Epithelial cell of proximal tubule (primary cell): ENCODE data around the gene OTX1. TPM values are rescaled to one million over a fixed set of nuclear protein-coding genes. Genes with fewer than 3 reads are reported as not detected.
"Not testable (repeated sequence)": the region's sequence is repeated elsewhere in the genome, so short reads cannot be mapped to it uniquely, and the experiment has no call there.

ENCODE experiments used
- DNase-seq: peaks from one replicate; pipeline ENCODE4 v3.0.0-alpha.2; 2011; ENCODE audit warnings: low read depth
- H3K4me3 ChIP-seq: 2 replicates; pipeline ENCODE4 v1.5.1; 2011; ENCODE audit warnings: low read depth, mild to moderate bottlenecking, low read length
- total RNA-seq: library from RNA; depleted of rRNA; stranded (reverse); fragments of >200 nt; gene quantifications from 2 replicates; pipeline ENCODE4 v1.2.3, GENCODE V29; 2015
- TF ChIP-seq, protein P1 (sequence below): conservative IDR thresholded peaks from 2 replicates; pipeline ENCODE4 v1.5.1; 2012; ENCODE audit warnings: low read depth, mild to moderate bottlenecking, low read length

OTX1 gene
- total RNA-seq, 1 donor from 2014 or later = not detected

DNA sequence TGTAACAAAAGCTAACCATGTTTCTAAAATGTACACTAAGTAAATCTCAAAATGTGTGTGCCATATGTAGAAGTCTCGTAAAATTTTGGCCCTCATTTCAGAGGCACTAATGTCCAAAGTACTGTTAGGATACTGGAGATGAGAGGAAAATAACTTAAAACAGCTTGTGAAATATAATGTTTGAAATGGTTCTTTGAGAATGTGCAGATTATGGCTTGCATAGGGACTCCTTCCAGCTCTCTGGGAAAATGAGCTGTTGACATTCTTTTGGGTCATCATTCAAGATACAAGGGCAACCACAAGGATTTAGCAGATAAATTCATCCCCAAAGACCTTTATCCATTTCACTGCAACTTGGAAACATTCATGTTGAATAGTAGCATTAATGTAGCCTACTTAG lies 38.1 kb upstream of the OTX1 start:
- TF ChIP-seq, protein P1, sequence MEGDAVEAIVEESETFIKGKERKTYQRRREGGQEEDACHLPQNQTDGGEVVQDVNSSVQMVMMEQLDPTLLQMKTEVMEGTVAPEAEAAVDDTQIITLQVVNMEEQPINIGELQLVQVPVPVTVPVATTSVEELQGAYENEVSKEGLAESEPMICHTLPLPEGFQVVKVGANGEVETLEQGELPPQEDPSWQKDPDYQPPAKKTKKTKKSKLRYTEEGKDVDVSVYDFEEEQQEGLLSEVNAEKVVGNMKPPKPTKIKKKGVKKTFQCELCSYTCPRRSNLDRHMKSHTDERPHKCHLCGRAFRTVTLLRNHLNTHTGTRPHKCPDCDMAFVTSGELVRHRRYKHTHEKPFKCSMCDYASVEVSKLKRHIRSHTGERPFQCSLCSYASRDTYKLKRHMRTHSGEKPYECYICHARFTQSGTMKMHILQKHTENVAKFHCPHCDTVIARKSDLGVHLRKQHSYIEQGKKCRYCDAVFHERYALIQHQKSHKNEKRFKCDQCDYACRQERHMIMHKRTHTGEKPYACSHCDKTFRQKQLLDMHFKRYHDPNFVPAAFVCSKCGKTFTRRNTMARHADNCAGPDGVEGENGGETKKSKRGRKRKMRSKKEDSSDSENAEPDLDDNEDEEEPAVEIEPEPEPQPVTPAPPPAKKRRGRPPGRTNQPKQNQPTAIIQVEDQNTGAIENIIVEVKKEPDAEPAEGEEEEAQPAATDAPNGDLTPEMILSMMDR = no peak
- no peak for DNase-seq

DNA sequence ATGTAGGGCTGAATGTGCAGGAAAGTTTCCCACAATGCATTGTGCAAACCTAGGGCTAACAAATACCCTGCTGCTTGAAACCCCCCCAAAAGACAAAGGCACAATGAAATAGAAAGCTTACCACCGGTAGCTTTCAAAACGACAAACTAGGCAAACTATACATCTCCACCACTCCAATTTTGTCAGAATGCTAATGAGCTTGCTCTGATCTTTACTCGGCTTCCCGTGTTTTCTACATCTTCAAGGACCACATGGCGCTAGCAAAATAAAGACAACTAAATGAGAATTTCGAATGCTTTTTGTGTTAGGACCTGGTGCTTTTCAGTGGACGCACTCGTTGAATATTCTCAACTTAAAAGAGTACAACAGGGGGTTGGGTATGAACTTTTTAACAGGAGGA lies 37.2 kb upstream of the OTX1 start:
- TF ChIP-seq, protein P1 = no peak

More for the DNA sequence above, 38.1 kb upstream of the OTX1 start:
- no peak overlapping the region for H3K4me3 ChIP-seq

DNA sequence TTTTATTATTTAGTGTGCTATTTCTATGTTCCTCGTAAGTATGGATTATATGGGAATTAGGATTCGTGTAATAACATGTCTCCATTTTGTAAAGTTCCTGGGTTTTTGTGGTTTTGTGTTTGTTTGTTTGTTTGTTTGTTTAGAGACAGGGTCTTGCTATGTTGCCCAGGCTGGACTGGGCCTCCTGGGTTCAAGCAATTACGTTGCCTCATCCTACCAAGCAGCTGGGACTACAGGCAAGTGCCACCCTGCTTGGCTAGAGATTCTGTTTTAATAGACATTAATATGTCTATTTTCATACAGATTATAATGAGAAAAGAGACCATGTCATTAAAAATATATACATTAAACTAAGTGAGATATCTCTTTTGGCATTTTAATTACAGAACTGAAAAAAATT lies 35.2 kb upstream of the OTX1 start:
- TF ChIP-seq, protein P1 = no peak
- H3K4me3 ChIP-seq = no peak overlapping the region
- DNase-seq = no peak

More for the DNA sequence above, 37.2 kb upstream of the OTX1 start:
- no peak overlapping the region for H3K4me3 ChIP-seq
- no peak for DNase-seq

DNA sequence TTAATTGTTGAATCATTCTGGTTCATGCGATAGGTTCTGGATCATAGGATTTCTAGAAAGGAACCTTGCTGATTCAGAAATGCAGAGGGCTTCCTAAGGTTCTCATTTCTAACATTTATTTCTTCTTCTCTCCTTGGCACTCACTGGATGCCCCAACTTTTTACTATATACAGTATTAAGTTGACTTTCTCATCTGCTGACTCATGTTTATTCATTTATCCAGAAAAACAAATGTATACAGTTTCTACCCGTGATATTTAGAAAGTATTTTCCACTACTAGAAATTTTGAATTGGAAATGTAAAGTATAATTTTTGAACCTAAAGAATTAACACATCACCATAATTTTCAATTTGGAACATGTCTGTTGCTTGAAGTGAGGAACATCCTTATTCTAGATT lies 32.2 kb upstream of the OTX1 start:
- TF ChIP-seq, protein P1 = no peak
- H3K4me3 ChIP-seq = no peak overlapping the region
- no peak for DNase-seq

DNA sequence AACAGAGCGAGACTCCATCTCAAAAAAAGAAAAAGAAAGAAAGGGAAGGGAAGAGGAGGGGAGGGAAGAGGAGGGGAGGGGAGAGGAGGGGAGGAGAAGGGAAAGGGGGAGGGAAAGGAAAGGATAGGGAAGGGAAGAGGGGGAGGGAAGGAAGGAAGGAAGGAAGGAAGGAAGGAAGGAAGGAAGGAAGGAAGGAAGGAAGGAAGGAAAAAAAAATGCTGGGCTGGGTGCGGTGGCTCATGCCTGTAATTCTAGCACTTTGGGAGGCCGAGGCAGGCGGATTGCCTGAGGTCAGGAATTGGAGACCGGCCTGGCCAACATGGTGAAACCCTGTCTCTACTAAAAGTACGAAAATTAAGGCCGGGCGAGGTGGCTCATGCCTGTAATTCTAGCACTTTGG lies 30.9 kb upstream of the OTX1 start:
- H3K4me3 ChIP-seq, DNase-seq: not testable (repeated sequence)

DNA sequence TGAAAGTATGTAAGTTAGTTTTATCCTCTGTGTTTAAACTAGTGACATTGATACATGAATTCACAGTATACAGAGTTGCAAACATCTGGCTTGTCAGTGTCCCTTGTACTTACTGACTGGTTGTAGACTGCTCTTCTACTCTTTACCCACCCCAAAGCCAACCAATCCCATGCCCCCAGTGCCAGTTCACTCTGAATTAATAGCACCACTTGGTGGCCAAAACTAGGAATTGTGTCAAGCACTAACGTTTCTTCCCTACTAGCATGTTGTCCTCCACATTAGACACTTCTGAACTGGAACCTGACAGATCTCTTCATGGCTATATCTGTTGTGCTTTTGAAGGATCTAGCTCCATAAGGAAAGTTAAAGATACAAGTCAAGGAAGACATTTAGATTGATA lies 27.2 kb upstream of the OTX1 start:
- H3K4me3 ChIP-seq = no peak overlapping the region
- TF ChIP-seq, protein P1 = peak; percentile 58
- DNase-seq = no peak

DNA sequence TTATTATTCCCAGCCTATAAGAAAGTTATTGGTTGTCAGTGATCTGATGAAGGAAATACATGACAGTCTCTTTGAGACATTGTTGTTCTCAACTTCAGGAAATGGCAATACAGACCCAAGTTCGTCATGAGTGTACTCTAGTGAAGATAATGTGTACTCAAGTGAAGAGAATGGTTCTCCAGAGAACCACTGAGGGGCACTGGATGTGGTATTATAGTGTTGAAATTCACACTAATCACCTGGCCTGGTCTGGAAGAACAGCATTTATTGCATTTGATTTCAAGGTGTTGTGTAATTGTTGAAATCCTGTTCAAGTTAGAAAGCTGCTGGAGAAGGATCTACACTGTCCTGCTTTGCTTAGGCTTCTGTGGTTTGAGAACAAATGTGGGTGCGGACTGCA lies 23.4 kb upstream of the OTX1 start:
- no peak overlapping the region for H3K4me3 ChIP-seq
- TF ChIP-seq, protein P1 = no peak
- no peak for DNase-seq

DNA sequence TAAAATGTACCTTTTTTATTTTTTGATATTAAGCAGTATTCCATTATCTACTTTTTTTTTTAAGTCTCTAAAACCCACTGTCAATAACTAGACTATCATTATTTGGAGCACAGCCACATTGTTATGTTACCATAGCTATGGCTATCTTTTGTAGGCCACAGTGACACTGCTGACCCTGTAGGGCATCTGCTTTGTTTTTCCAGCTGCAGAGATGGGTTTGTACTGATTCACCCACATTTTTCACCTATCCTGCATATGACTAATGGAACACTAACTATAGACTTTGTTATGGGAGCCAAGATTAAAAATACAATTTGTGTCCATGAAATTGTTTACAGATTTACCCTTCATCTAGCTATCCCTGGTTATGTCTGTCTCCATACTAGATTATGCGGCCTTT lies 21.6 kb upstream of the OTX1 start:
- DNase-seq = no peak
- no peak overlapping the region for H3K4me3 ChIP-seq
- TF ChIP-seq, protein P1 = no peak
